ENCODE data around the gene HOXA10.

HOXA10 gene

DNA sequence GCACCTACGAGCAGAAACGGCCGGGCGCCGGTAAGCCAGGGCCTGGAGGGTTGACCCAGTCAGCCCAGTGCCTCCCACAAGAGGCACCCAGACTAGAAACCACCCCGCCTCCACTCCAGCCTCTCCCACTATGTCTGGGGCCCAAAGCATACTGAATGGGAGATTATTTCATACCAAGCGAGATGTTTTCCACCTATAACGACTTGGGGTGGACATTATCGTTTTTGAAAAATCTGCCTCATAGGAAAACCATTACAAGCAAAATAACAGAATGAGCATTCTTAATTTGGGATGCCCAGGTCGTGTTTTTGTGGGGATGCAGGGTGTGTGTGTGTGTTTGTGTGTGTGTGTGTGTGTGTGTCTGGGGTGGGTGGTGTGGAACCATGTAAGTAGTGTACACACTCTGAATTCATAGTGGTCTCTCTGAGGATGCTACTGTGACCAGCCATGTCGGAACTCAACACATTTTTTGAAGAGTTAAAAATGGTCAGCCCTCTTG lies 28.2 kb downstream of the HOXA10 start:
- no peak overlapping the region for H3K27ac ChIP-seq
- H3K9ac ChIP-seq (ENCODE audit: insufficient read length), result no peak overlapping the region
- H3K9me3 ChIP-seq (ENCODE audit: low read depth, low read length), result no peaks in the 10 kb centered on the region

DNA sequence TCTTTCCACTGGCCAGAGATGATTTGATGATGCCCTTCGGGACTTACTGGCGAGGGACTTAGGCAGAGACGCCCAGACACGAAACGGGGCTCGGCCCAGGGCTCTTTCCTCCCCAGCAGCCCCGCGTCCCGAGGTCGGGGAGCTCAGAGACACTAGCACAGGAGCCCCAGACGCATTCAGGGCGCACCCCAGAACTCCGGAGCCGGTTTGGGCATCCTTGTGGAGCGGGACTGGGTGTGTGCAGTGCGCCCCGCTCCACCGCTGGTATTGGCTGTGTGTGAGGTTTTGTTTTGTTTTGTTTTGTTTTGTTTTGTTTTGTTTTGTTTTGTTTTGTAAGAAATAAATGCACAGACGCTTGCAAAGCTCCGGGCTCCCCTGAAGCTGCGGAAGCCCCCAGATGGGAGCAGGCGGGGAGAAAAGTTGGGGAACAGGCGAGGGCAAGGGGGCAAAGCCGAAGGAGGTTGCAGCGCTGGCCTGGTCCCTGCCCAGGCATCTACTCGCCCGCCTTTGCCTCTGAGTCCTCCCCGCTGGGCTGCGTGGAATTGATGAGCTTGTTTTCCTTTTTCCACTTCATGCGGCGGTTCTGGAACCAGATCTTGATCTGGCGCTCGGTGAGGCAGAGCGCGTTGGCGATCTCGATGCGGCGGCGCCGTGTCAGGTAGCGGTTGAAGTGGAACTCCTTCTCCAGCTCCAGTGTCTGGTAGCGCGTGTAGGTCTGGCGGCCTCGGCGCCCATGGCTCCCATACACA lies 28.8 kb downstream of the HOXA10 start:
- TF ChIP-seq POLR2AphosphoS5 (IDR thresholded peaks at IDR 0.05; ENCODE audit: borderline replicate concordance, low read depth, low read length) (no peak), EZH2 (IDR thresholded peaks at IDR 0.05) (no peak), FOXP2 (optimal IDR thresholded peaks at IDR 0.05; ENCODE audit: control extremely low read depth, extremely low read length, insufficient read depth) (no peak)
- DNase-seq (ENCODE audit: low read depth, low spot score), result no peak
- Histone ChIP-seq H3K9ac (ENCODE audit: insufficient read length) (no peak overlapping the region), H3K36me3 (ENCODE audit: insufficient read depth, low read length) (no peaks in the 10 kb centered on the region), H3K9me3 (ENCODE audit: low read depth, low read length) (no peaks in the 10 kb centered on the region), H3K4me3 (no peak overlapping the region), H3K27ac (no peak overlapping the region)

More for the DNA sequence above, 28.2 kb downstream of the HOXA10 start:
- H3K4me3 ChIP-seq, result no peak overlapping the region
- TF ChIP-seq FOXP2 (optimal IDR thresholded peaks at IDR 0.05; ENCODE audit: control extremely low read depth, extremely low read length, insufficient read depth), result no peak
- TF ChIP-seq EZH2 (IDR thresholded peaks at IDR 0.05), result no peak
- no peak for TF ChIP-seq POLR2AphosphoS5 (IDR thresholded peaks at IDR 0.05; ENCODE audit: borderline replicate concordance, low read depth, low read length)
- H3K36me3 ChIP-seq (ENCODE audit: insufficient read depth, low read length), result no peaks in the 10 kb centered on the region
- no peak for DNase-seq (ENCODE audit: low read depth, low spot score)

DNA sequence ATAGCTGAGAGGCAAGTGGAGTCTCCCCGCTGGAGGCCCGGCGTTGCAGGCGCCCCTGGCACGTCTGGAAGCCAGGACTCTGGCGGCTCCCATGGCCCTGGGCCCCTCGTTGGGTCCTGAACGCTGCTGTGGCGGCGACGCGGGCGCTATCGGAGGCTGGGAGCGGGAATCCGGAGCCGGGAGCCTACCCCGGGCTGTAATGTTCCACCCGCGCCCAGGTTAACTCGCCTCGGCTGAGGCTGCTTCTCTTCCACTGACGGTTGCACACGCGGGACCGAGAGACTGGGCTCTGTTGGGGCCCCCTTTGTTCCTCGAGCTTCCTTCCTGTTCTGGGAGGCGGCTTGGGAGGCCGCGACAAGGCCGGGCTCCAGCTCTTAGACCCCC lies 29.3 kb downstream of the HOXA10 start:
- Histone ChIP-seq H3K9ac (ENCODE audit: insufficient read length) (no peak overlapping the region), H3K9me3 (ENCODE audit: low read depth, low read length) (no peaks in the 10 kb centered on the region), H3K27ac (no peak overlapping the region), H3K4me3 (no peak overlapping the region), H3K36me3 (ENCODE audit: insufficient read depth, low read length) (no peaks in the 10 kb centered on the region)
- no peak for DNase-seq (ENCODE audit: low read depth, low spot score)
- TF ChIP-seq FOXP2 (optimal IDR thresholded peaks at IDR 0.05; ENCODE audit: control extremely low read depth, extremely low read length, insufficient read depth), result no peak
- TF ChIP-seq POLR2AphosphoS5 (IDR thresholded peaks at IDR 0.05; ENCODE audit: borderline replicate concordance, low read depth, low read length), result no peak
- TF ChIP-seq EZH2 (IDR thresholded peaks at IDR 0.05), result no peak

DNA sequence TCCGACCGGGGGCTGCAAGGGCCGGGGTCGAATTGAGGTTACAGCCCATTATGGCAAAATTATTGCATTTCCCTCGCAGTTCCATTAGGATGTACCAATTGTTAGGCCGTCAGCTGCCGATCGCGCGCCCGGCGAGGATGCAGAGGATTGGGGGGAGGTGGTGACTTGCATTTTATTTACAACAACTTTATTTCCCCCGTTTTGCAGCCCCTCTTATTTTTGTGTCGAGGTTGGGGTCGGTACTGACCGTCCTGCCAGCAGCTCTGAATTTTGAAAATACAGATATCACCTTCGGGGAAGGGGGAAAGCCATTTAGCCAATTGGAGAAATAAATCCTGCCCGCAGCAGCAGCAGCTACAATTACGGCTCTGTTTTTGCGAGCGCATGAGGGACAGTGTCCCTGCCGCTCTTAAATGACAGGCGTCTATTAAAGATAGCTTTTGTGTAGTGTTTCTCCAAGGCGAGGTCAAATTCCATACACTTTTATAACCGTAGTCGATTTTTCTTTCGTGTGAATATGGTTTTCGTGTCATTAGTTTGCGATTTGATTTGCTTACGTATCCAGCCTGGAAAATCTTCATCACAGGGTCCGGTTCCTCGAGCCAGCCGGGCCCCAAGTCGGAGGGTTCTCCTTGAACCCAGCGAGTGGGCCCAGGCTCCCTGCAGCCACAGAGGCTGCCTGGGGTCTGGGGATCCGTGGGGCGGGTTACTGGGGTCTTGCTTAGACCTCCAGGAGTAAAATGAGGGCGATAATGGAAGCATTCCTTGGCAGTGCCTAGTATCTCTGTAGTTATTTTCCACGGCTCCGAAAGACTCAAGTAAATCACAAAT lies 30.0 kb downstream of the HOXA10 start:
- no peak overlapping the region for H3K9ac ChIP-seq (ENCODE audit: insufficient read length)
- no peak for DNase-seq (ENCODE audit: low read depth, low spot score)
- no peaks in the 10 kb centered on the region for H3K9me3 ChIP-seq (ENCODE audit: low read depth, low read length)
- H3K27ac ChIP-seq, result no peak overlapping the region
- peak overlapping the region; percentile 76 for H3K4me3 ChIP-seq
- TF ChIP-seq FOXP2 (optimal IDR thresholded peaks at IDR 0.05; ENCODE audit: control extremely low read depth, extremely low read length, insufficient read depth) (no peak), EZH2 (IDR thresholded peaks at IDR 0.05) (no peak), POLR2AphosphoS5 (IDR thresholded peaks at IDR 0.05; ENCODE audit: borderline replicate concordance, low read depth, low read length) (no peak)
- no peaks in the 10 kb centered on the region for H3K36me3 ChIP-seq (ENCODE audit: insufficient read depth, low read length)

DNA sequence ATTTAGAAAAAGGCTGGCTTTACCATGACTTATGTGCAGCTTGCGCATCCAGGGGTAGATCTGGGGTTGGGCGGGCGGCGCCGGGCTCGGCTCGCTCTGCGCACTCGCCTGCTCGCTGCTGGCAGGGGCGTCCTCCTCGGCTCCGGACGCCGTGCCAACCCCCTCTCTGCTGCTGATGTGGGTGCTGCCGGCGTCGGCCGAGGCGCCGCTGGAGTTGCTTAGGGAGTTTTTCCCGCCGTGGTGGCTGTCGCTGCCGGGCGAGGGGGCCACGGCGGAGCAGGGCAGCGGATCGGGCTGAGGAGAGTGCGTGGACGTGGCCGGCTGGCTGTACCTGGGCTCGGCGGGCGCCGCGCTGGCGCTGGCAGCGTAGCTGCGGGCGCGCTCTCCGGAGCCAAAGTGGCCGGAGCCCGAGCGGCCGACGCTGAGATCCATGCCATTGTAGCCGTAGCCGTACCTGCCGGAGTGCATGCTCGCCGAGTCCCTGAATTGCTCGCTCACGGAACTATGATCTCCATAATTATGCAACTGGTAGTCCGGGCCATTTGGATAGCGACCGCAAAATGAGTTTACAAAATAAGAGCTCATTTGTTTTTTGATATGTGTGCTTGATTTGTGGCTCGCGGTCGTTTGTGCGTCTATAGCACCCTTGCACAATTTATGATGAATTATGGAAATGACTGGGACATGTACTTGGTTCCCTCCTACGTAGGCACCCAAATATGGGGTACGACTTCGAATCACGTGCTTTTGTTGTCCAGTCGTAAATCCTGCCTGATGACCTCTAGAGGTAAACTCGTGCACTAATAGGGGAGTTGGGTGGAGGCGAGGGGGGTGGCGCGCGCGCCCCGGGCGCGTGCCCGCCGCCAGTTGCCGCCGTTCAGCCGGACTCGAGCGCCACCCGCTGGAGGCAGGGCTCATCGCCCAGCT lies 30.8 kb downstream of the HOXA10 start, which contains the start of gene HOXA5:
Gene HOXA5 (minus strand): TSS at position 659 of the 927 bp plus-strand sequence. CDS start 74 bp downstream, at position 585.
- Histone ChIP-seq H3K27ac (no peak within 1 kb of the TSS), H3K4me3 (peak within 1 kb of the TSS; percentile 76), H3K36me3 (ENCODE audit: insufficient read depth, low read length) (no peaks in the 10 kb centered on the region), H3K9me3 (ENCODE audit: low read depth, low read length) (no peaks in the 10 kb centered on the region), H3K9ac (ENCODE audit: insufficient read length) (no peak within 1 kb of the TSS)
- no peak for DNase-seq (ENCODE audit: low read depth, low spot score)
- TF ChIP-seq EZH2 (IDR thresholded peaks at IDR 0.05), result peak; percentile 86
- no peak for TF ChIP-seq POLR2AphosphoS5 (IDR thresholded peaks at IDR 0.05; ENCODE audit: borderline replicate concordance, low read depth, low read length)

DNA sequence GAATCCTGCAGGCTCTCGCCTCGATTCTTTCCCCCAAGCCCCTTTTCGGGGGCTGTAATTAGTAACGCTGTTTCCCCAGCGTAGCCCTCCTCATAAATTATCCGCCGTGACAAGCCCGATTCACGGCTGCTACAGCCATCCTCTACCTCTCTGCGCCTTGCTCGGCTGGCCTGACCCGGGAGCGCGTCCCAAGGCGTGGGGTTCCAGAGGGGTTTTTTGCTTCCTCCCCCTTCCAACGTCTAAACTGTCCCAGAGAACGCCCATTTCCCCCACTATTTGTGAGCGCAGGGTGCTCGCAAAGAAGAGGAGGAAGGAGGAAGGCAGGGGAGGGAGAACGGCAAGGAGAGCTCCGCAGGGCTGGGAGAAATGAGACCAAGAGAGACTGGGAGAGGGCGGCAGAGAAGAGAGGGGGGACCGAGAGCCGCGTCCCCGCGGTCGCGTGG lies 31.5 kb downstream of the HOXA10 start:
- H3K9ac ChIP-seq (ENCODE audit: insufficient read length), result no peak overlapping the region
- H3K27ac ChIP-seq, result no peak overlapping the region

DNA sequence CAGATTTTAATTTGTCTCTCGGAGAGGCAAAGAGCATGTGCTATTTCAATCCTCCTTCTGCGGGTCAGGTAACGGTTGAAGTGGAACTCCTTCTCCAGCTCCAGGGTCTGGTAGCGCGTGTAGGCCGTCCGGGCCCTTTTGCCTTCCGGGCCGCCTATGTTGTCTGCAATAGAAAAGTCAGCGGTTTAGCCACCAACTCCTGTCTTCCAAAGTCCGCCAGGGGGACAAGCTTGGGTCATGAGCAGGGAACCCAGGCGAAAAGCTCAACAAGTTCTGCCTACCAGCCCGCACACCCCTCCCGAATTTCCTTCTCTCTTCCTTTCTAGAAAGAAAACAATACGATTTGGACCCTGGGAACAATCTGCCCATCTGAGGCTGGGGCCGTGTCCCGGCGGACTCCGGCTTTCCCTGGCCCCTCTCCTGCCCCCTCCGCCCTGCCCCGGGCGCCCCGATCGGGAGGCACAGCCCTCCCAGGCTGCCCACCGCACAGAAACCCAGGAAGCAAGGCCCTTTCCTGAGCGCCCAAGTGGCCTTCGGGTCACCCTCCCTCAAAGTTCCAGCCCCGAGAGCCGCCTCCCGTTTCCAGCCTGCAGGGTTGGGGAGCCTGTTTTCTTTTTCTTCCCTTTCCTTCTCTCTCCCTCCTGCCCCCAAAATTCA lies 32.1 kb downstream of the HOXA10 start:
- TF ChIP-seq POLR2AphosphoS5 (IDR thresholded peaks at IDR 0.05; ENCODE audit: borderline replicate concordance, low read depth, low read length) (no peak), EZH2 (IDR thresholded peaks at IDR 0.05) (no peak), FOXP2 (optimal IDR thresholded peaks at IDR 0.05; ENCODE audit: control extremely low read depth, extremely low read length, insufficient read depth) (no peak)
- Histone ChIP-seq H3K4me3 (no peak overlapping the region), H3K9me3 (ENCODE audit: low read depth, low read length) (no peaks in the 10 kb centered on the region), H3K27ac (no peak overlapping the region), H3K36me3 (ENCODE audit: insufficient read depth, low read length) (no peaks in the 10 kb centered on the region), H3K9ac (ENCODE audit: insufficient read length) (no peak overlapping the region)
- DNase-seq (ENCODE audit: low read depth, low spot score), result no peak

More for the DNA sequence above, 31.5 kb downstream of the HOXA10 start:
- no peak for DNase-seq (ENCODE audit: low read depth, low spot score)
- TF ChIP-seq EZH2 (IDR thresholded peaks at IDR 0.05) (no peak), POLR2AphosphoS5 (IDR thresholded peaks at IDR 0.05; ENCODE audit: borderline replicate concordance, low read depth, low read length) (no peak)
- Histone ChIP-seq H3K9me3 (ENCODE audit: low read depth, low read length) (no peaks in the 10 kb centered on the region), H3K36me3 (ENCODE audit: insufficient read depth, low read length) (no peaks in the 10 kb centered on the region), H3K4me3 (peak overlapping the region; percentile 76; the same call in 1 of the 2 replicates)

All from SK-N-MC (cell line).